ENCODE results near the gene TACSTD2.
"Not testable (repeated sequence)": the region's sequence is repeated elsewhere in the genome, so short reads cannot be mapped to it uniquely, and the experiment has no call there.

The TACSTD2 gene

GRCh38 chr1:58561633-58562032 lies 15.4 kb downstream of the TACSTD2 start:
- DNase-seq = no peak

- no peak for DNase-seq
Observed at GRCh38 chr1:58555393-58555792, 21.7 kb downstream of the TACSTD2 start.

- DNase-seq = no peak
Observed at GRCh38 chr1:58551186-58552140, 25.6 kb downstream of the TACSTD2 start.

- not testable (repeated sequence) for DNase-seq
Observed at GRCh38 chr1:58549291-58549690, 27.8 kb downstream of the TACSTD2 start.

GRCh38 chr1:58548371-58548770 lies 28.7 kb downstream of the TACSTD2 start:
- no peak for DNase-seq

- DNase-seq = peak; percentile 93
Observed at GRCh38 chr1:58546520-58547308, 30.3 kb downstream of the TACSTD2 start, which contains the start of gene OMA1. TSS of gene OMA1 (minus strand) at chr1:58546726. CDS start at chr1:58539294, 7,432 bp downstream.

- DNase-seq = peak; percentile 30
Observed at GRCh38 chr1:58545591-58546519, 31.2 kb downstream of the TACSTD2 start.

- no peak for DNase-seq
Observed at GRCh38 chr1:58543260-58543659, 33.8 kb downstream of the TACSTD2 start.

GRCh38 chr1:58539553-58539952 lies 37.5 kb downstream of the TACSTD2 start:
- DNase-seq = no peak

- DNase-seq = no peak
Observed at GRCh38 chr1:58538821-58539220, 38.2 kb downstream of the TACSTD2 start.

- DNase-seq = not testable (repeated sequence)
Observed at GRCh38 chr1:58531842-58532241, 45.2 kb downstream of the TACSTD2 start.

GRCh38 chr1:58529284-58529683 lies 47.8 kb downstream of the TACSTD2 start:
- no peak for DNase-seq

GRCh38 chr1:58528518-58528917 lies 48.5 kb downstream of the TACSTD2 start:
- no peak for DNase-seq
